A375 (cell line): Measurements from ENCODE around the gene TMED8. TPM values are rescaled to one million over a fixed set of nuclear protein-coding genes. Genes with fewer than 3 reads are reported as not detected.

Source experiments
- total RNA-seq: library from RNA; depleted of rRNA; stranded (reverse); fragments of >200 nt; shearing (Covaris generic); gene quantifications from 2 replicates; pipeline ENCODE4 v1.2.3, GENCODE V29; 2014; rRNA removed

The TMED8 gene, protein sequence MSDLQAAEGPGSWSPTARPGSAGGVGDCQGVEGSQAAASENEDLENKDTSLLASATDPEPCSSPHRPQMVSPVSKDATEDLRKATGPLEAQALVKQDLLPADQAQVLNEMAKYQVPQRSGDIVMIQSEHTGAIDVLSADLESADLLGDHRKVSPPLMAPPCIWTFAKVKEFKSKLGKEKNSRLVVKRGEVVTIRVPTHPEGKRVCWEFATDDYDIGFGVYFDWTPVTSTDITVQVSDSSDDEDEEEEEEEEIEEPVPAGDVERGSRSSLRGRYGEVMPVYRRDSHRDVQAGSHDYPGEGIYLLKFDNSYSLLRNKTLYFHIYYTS
- 7.8 and 10.0 TPM in 2 replicates for total RNA-seq

DNA sequence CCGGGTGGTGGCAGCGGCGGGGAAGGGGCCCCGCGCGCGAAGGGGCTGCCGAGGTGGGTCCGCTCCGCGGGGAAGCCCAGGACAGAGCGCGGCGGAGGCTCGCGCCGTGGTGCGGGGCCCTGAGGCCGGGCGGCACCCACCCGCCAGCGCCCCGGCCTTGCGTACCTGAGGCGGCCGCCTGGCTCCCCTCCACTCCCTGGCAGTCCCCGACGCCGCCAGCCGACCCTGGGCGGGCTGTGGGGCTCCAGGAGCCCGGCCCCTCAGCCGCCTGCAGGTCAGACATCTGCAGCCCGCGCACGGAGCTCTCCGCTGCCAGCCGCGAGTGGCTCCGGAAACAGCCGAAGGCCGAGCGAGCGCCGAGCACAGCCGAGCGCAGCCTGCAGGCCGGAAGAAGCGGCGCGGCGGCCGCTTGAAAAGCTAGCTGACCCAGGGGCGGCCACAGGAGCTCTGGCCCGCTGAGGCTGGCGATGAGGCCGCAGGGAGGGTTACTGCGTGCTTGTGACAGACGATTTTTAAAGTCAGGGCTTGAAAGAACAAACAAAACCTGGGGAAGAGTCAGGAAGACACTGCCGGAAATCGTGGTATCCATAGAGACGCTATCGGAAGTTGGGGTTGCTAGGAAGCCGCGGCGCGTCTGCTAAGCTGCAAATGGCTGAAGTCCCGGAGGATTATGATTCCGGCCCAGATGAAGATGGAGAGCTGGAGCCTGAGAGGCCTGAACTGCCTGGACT, at the start of gene TMED8, which contains the start of gene SAMD15:
Gene TMED8 (minus strand): TSS at position 324 of the 731 bp plus-strand sequence. CDS start 41 bp downstream, at position 283.
Gene SAMD15 (plus strand): TSS at position 609 of the 731 bp plus-strand sequence. CDS start 40 bp downstream, at position 649.

DNA sequence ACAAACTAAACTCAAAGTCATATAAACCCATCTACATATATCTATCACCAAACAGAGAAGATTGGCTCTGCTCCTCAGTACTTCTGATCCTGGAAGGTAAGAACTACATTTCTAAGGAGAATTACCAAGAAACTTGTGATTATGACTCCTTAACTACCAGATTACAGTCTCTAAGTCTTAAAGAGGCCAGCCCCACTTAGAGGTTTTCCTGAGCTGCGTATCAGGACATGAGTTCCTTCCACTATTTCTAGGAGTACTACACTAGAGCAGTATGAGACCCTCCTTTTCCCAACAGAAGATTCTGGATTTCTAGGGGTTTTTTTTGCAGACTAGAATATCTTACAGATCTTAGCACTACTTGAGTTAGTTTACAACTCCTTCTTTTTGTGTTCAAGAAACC, 46.5 kb upstream of the TMED8 start, which contains the start of gene NOXRED1:
Gene NOXRED1 (minus strand): TSS at position 101 of the 400 bp plus-strand sequence. CDS start 634 bp downstream, outside the sequence.

DNA sequence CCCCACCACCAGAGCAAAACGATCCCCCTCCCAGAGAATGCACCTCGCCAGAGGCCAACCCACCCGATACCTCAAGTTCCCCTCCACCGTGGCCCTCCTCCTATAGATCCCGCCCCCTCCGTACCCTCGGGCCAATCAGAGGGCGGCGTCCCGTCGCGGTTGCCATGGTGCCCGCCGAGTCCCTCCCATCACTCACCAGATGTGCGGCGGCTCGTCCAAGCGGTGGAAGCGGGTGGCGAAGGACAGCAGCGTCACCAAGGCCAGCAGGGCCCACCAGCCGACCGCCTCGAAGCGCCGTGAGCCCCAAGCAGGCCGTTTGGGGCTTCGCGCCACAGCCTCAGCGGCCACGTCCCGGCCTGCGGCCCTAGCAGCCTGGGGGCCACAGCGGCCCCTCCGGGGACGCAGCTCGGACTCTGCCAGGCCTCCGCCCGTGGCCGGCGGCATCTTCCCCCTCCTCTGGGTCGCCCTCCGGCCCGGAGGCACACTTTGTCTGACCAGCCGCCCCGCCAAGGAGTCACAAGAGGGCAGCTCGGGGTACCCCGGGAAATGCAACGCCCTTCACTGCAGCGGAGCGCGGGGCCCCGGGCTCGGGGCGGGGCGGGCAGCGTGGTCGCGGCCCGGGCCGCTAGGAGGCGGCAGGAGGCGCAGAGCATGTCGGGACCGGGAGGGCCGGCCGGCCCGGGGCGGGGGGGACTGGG, 56.5 kb downstream of the TMED8 start, which contains the start of gene POMT2:
Gene POMT2 (minus strand): TSS at position 646 of the 698 bp plus-strand sequence. CDS start 202 bp downstream, at position 444.

Other genes starting within 250 kb of the TMED8 start
- gene ZDHHC22, start 235.3 kb downstream of the TMED8 start, total RNA-seq, result not detected in 2 replicates
- gene TMEM63C, start 195.3 kb downstream of the TMED8 start, total RNA-seq, result 0.21 and 0.30 TPM in 2 replicates
- gene NGB, start 105.9 kb downstream of the TMED8 start, total RNA-seq, result not detected in 2 replicates
- 14.0 and 24.4 TPM in 2 replicates for gene POMT2, start 56.2 kb downstream of the TMED8 start, total RNA-seq
- 25.4 and 31.5 TPM in 2 replicates for gene GSTZ1, start 56.1 kb downstream of the TMED8 start, total RNA-seq
- 2.6 and 5.8 TPM in 2 replicates for gene SAMD15, start 285 bp upstream of the TMED8 start, total RNA-seq
- not detected in 2 replicates for gene NOXRED1, start 46.4 kb upstream of the TMED8 start, total RNA-seq
- 11.8 and 16.1 TPM in 2 replicates for gene VIPAS39, start 80.5 kb upstream of the TMED8 start, total RNA-seq
- 163 and 169 TPM in 2 replicates for gene AHSA1, start 81.0 kb upstream of the TMED8 start, total RNA-seq
- gene ISM2, start 121.7 kb upstream of the TMED8 start, total RNA-seq, result not detected in 2 replicates
- gene SPTLC2, start 239.5 kb upstream of the TMED8 start, total RNA-seq, result 15.7 and 17.9 TPM in 2 replicates